Activated CD4-positive, alpha-beta T cell treated with anti-CD3 and anti-CD28 coated beads, Interleukin-2, amount 10 ng/mL, durations not matched to agents 24 days and 14 days (primary cell): Measurements from ENCODE around the gene KRTAP10-3. TPM values are rescaled to one million over a fixed set of nuclear protein-coding genes. Genes with fewer than 3 reads are reported as not detected.
"Not testable (repeated sequence)": the region's sequence is repeated elsewhere in the genome, so short reads cannot be mapped to it uniquely, and the experiment has no call there.

Experiments used
- DNase-seq: peaks from one replicate; pipeline ENCODE4 v3.0.0; 2022
- H3K27ac Mint-ChIP-seq: one replicate; pipeline ENCODE4 v1.8.0; 2022; ENCODE audit warnings: mild to moderate bottlenecking, mixed read lengths
- H3K27me3 Mint-ChIP-seq: one replicate; pipeline ENCODE4 v1.8.0; 2022; ENCODE audit warnings: mixed read lengths
- H3K36me3 Mint-ChIP-seq: one replicate; pipeline ENCODE4 v1.8.0; 2022; ENCODE audit warnings: low read depth, mild to moderate bottlenecking, mixed read lengths
- H3K4me1 Mint-ChIP-seq: one replicate; pipeline ENCODE4 v1.8.0; 2021; ENCODE audit warnings: mixed read lengths
- H3K4me3 Mint-ChIP-seq: one replicate; pipeline ENCODE4 v1.8.0; 2022; ENCODE audit warnings: mild to moderate bottlenecking, moderate library complexity, mixed read lengths
- H3K9me3 Mint-ChIP-seq: one replicate; pipeline ENCODE4 v1.8.0; 2021; ENCODE audit warnings: mixed read lengths
- intact Hi-C: fragments of 100-400 bp; cut with micrococcal nuclease; formaldehyde crosslinking; loops from one replicate; pipeline ENCODE4 v1.15.1; 2023
- total RNA-seq: library from RNA; stranded (reverse); gene quantifications from 2 replicates; pipeline ENCODE4 v1.2.3, GENCODE V29; 2022

Gene KRTAP10-3
- total RNA-seq, 1 donor from 2014 or later: not detected

DNA sequence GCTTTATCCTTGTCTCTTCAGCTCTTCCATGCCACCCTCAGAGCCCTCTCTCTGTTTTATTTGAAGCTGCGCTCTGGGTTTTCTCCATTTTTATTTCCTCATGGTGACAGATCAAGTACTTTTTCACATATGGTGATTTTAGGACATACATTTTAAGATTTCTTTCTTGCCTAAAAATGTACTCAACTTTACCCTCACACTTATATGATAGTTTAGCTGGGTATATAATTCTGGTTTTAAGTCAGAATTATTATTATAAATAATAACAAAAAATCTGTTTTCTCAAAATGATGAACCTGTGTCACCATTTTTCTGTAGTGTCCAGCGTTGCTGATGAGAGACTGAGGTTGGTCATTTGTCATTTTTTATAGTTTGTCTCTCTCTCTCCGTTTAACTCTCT is 22.6 kb upstream of the KRTAP10-3 start:
- Mint-ChIP-seq H3K36me3 (peaks cover 10% of the 10 kb centered on the region), H3K9me3 (peaks cover 16% of the 10 kb centered on the region), H3K4me3 (no peak overlapping the region), H3K27me3 (peaks cover 10% of the 10 kb centered on the region), H3K4me1 (peaks cover 5% of the 10 kb centered on the region), H3K27ac (no peak overlapping the region)
- no peak for DNase-seq
- intact Hi-C loops: no loop called here

DNA sequence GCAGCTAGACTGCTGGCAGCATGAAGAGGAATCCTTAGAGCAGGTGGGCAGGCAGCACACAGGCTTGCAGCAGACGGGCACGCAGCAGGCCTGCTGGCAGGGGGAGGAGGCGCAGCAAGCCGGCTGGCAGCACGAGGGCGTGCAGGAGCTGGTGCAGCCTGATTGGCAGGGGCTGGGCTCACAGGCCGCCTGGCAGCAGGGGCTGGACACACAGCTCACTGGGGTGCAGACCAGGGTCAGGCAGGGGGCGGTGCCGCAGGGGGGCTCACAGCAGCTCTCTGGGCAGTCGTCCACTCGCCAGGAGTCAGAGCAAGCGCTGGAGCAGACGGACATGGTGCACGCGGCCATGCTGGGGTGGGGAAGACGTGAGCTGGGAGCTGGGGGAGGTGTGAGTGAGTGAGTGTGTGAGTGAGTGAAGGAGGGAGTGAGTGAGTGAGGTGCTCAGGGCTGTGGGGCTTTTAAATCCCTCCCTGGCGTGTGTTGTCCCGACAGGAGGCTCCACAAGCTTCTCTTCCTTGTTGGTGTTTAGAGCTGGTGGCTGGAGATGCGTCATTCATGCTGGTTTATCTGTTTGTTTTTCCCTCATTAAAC is 21.7 kb upstream of the KRTAP10-3 start, which contains the start of gene KRTAP10-5:
KRTAP10-5 (minus strand) TSS at position 374 of the 591 bp plus-strand sequence; CDS start at position 348, 26 bp downstream.
- intact Hi-C loops, H3K4me3 Mint-ChIP-seq, H3K4me1 Mint-ChIP-seq, DNase-seq, H3K27ac Mint-ChIP-seq, H3K27me3 Mint-ChIP-seq: not testable (repeated sequence)
- peaks cover 10% of the 10 kb centered on the region for H3K36me3 Mint-ChIP-seq
- peaks cover 21% of the 10 kb centered on the region for H3K9me3 Mint-ChIP-seq

DNA sequence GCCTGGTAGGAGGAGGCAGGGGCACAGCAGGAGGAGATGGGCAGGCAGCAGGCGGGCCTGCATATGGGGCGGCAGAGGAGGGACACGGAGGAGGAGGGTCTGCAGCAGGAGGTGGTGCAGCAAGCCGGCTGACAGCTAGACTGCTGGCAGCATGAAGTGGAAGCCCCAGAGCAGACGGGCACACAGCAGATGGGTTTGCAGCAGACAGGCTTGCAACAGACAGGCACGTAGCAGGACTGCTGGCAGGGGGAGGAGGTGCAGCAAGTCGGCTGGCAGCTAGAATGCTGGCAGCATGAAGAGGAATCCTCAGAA is 21.2 kb upstream of the KRTAP10-3 start:
- Mint-ChIP-seq H3K4me1 (peaks cover 5% of the 10 kb centered on the region), H3K36me3 (peaks cover 10% of the 10 kb centered on the region), H3K27me3 (peaks cover 3% of the 10 kb centered on the region), H3K4me3 (no peak overlapping the region), H3K9me3 (peaks cover 21% of the 10 kb centered on the region), H3K27ac (no peak overlapping the region)
- no peak for DNase-seq
- intact Hi-C loops: no loop called here

DNA sequence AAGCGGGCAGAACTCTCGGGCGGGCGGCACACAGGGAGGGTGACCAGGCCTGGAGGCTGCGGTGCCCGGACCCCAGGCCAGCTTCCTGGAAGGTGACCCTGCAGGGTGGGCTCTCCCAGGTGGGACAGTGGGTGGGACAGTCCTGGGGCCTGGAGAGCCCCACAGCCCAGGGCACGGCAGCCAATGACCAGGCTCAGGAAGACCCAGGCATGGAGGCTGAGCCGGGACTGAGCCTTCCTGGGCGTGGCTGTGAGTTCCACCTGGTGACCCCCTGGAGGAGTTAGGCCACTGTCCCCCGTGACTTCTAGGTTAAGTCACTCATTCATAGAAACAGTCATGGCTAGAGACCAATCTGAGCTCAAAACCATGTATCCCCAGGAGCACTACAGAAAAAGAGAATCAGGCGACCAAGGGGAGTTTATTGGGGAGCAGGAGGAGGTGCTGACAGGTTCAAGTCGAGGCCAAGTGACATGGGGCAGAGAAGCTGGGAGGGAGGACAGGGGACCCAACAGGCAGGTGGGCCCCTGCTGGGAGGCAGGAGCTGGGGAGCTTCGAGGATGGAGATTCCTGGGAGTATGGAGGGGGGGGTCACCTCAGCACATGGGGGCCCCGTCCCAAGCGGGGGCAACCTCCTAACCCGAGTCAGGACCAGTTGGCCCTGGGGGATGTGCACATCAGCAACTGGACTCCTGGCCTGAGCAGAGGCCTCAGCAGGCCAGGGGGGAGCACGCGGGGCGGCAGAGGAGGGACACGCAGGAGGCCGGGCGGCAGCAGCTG is 20.6 kb upstream of the KRTAP10-3 start:
- no peak for DNase-seq
- no peak overlapping the region for H3K27ac Mint-ChIP-seq
- peaks cover 21% of the 10 kb centered on the region for H3K9me3 Mint-ChIP-seq
- no peak overlapping the region for H3K4me3 Mint-ChIP-seq
- H3K4me1 Mint-ChIP-seq: peaks cover 5% of the 10 kb centered on the region
- peaks cover 3% of the 10 kb centered on the region for H3K27me3 Mint-ChIP-seq
- H3K36me3 Mint-ChIP-seq: peaks cover 10% of the 10 kb centered on the region
- intact Hi-C loops: no loop called here

DNA sequence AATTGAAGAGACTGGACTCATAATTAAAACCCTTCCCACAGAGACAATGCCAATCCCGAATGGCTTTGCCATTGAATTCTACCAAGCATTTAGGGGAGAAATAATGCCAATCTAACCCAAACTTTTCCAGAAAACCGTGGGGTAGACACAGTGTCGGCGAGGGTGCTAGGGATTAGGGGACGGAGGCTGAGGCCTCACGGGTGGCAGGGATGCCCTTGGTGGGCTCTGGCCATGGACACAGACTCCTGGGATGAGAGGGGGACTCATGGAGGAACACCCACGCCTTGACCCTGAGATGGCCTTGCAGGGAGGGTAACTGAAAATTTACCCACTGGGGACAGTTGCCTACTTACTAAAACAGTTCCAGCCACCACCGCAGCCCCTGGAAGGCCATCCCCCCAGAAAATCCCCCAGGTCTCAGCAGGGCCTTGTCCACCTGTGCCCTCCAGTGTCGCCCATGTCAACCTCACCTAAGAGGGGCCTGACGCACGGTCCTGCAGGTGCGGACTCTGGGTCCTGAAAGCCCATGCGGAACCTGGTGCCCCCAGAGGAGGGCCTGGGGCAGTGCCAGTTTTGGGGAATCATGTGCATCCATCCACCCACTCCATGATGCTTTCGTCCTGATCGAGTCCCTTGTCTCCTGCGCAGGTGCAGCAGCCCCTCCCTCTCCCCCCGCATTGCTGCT is 19.9 kb upstream of the KRTAP10-3 start:
- intact Hi-C loops: no loop called here
- peaks cover 3% of the 10 kb centered on the region for H3K27me3 Mint-ChIP-seq
- peaks cover 21% of the 10 kb centered on the region for H3K9me3 Mint-ChIP-seq
- peaks cover 3% of the 10 kb centered on the region for H3K4me1 Mint-ChIP-seq
- DNase-seq: no peak
- H3K27ac Mint-ChIP-seq: no peak overlapping the region
- H3K36me3 Mint-ChIP-seq: peaks cover 10% of the 10 kb centered on the region
- no peak overlapping the region for H3K4me3 Mint-ChIP-seq

DNA sequence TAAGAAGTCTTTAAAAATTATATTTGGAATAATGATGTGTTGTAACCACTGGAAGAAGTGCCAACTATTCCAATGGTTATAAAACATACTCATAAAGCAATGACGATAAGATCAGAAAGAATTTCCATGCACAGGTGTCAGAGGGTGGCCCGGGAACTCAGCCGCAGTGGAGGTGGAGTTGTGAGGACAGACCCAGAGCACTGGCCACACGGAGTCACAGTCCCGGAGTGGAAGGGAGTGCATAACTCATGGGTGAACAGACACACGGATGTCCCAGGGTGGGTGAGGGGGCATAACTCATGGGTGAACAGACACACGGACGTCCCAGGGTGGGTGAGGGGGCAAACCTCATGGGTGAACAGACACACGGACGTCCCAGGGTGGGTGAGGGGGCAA is 17.4 kb upstream of the KRTAP10-3 start:
- Mint-ChIP-seq H3K27ac (no peak overlapping the region), H3K4me1 (no peaks in the 10 kb centered on the region), H3K36me3 (peaks cover 7% of the 10 kb centered on the region), H3K9me3 (peaks cover 13% of the 10 kb centered on the region), H3K27me3 (peaks cover 3% of the 10 kb centered on the region), H3K4me3 (no peak overlapping the region)
- DNase-seq: no peak
- intact Hi-C loops: no loop called here

DNA sequence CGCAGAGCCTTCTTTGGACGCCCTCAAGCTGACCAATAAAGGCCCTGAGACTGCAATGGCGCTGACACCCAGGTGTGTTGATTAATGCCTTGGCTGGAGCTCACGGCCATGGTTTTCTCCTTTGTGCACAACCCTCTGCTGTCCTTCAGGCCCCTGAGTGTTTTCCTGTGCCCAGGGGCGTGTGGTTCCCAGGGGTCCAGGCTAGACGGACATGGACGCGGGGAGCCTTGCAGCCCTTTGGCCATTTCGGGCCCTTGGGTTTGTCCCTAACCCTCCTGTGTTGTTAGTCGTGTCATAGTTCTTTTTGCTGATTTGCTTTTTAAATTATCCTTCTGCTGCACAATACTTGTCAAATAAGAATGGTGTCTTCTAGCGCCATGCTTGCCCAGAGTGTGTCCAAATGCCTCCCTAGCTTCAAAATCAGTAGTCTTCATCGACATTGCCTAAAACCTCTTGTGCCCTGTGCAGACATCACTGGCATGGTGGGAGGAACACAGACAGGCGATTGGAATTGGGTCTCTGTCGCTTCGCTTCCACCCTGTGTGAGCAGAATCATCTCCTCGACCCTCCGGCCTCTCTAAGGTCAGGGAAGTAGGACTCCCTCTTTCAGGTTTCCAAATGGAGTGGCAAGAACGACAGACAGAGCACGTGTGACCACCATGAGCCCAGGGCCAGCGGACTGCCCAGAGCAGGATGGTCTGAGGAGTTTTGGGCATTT is 16.9 kb upstream of the KRTAP10-3 start:
- Mint-ChIP-seq H3K36me3 (peaks cover 7% of the 10 kb centered on the region), H3K4me1 (no peaks in the 10 kb centered on the region), H3K27me3 (peaks cover 3% of the 10 kb centered on the region), H3K27ac (no peak overlapping the region), H3K9me3 (peaks cover 13% of the 10 kb centered on the region), H3K4me3 (no peak overlapping the region)
- intact Hi-C loops: no loop called here
- no peak for DNase-seq

DNA sequence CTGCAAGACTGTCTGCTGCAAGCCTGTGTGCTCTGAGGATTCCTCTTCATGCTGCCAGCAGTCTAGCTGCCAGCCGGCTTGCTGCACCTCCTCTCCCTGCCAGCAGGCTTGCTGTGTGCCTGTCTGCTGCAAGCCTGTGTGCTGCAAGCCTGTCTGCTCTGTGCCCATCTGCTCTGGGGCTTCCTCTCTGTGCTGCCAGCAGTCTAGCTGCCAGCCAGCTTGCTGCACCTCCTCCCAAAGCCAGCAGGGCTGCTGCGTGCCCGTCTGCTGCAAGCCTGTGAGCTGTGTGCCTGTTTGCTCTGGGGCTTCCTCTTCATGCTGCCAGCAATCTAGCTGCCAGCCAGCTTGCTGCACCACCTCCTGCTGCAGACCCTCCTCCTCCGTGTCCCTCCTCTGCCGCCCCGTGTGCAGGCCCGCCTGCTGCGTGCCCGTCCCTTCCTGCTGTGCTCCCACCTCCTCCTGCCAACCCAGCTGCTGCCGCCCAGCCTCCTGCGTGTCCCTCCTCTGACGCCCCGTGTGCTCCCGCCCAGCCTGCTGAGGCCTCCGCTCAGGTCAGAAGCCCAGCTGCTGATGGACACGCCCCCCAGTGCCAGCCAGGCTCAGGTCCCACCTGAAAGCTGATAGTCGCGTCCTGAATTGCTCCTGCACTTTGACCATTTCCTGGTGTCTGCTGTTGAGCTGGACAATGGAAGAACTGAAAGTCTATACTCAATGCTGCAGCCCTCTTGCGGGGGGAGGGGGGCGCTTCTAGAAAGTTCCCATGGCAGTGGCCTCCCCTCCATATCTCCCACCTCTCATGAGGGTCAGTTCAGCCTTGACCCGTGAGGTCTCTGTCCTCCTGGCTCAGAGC is 16.1 kb upstream of the KRTAP10-3 start:
- H3K27me3 Mint-ChIP-seq: peaks cover 3% of the 10 kb centered on the region
- intact Hi-C loops: no loop called here
- no peak overlapping the region for H3K27ac Mint-ChIP-seq
- H3K4me1 Mint-ChIP-seq: no peaks in the 10 kb centered on the region
- peaks cover 6% of the 10 kb centered on the region for H3K36me3 Mint-ChIP-seq
- no peak for DNase-seq
- peaks cover 13% of the 10 kb centered on the region for H3K9me3 Mint-ChIP-seq
- no peak overlapping the region for H3K4me3 Mint-ChIP-seq

DNA sequence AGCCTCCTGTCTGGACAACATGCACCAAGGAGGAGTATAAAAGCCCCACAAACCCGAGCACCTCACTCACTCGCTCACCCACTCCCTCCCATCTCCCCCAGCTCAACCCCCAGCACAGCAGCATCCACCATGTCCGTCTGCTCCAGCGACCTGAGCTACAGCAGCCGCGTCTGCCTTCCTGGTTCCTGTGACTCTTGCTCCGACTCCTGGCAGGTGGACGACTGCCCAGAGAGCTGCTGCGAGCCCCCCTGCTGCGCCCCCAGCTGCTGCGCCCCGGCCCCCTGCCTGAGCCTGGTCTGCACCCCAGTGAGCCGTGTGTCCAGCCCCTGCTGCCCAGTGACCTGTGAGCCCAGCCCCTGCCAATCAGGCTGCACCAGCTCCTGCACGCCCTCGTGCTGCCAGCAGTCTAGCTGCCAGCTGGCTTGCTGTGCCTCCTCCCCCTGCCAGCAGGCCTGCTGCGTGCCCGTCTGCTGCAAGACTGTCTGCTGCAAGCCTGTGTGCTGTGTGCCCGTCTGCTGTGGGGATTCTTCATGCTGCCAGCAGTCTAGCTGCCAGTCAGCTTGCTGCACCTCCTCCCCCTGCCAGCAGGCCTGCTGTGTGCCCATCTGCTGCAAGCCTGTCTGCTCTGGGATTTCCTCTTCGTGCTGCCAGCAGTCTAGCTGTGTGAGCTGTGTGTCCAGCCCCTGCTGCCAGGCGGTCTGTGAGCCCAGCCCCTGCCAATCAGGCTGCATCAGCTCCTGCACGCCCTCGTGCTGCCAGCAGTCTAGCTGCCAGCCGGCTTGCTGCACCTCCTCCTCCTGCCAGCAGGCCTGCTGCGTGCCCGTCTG is 15.2 kb upstream of the KRTAP10-3 start, which contains the start of gene KRTAP10-4:
KRTAP10-4 (plus strand) TSS at position 100 of the 827 bp plus-strand sequence; CDS start at position 130, 30 bp downstream.
- H3K4me1 Mint-ChIP-seq, intact Hi-C loops, H3K4me3 Mint-ChIP-seq, H3K27ac Mint-ChIP-seq, H3K36me3 Mint-ChIP-seq, H3K27me3 Mint-ChIP-seq, DNase-seq: not testable (repeated sequence)
- peaks cover 13% of the 10 kb centered on the region for H3K9me3 Mint-ChIP-seq

DNA sequence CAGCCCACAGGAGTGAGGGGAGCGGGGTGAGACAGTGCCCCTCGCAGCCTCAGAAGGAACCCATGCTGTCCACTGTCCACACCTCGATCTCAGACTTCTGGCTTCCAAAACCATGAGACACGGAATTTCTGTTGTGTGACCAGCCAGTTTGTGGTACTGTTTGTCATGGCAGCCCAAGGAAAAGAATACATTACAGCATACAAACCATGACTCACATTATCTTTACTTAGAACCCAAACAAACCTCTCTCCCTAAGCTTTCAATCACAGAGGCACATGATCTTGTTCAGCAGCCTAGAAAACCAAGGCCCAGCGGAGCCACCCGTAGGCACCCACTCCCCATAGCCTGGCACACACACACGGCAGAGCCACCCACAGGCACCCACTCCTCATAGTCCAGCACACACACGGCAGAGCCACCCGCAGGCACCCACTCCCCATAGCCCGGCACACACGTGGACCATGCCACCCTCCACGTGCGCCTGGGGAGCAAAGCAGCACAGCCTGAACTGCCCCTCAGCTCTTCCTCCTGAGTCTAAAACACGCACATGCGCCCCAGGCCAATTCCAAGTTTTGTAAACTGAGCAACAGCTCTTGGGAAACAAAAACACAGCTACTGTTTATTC is 14.5 kb upstream of the KRTAP10-3 start:
- H3K4me1 Mint-ChIP-seq: no peaks in the 10 kb centered on the region
- intact Hi-C loops: no loop called here
- peaks cover 3% of the 10 kb centered on the region for H3K27me3 Mint-ChIP-seq
- no peak overlapping the region for H3K4me3 Mint-ChIP-seq
- peaks cover 13% of the 10 kb centered on the region for H3K9me3 Mint-ChIP-seq
- H3K36me3 Mint-ChIP-seq: peaks cover 4% of the 10 kb centered on the region
- no peak for DNase-seq
- no peak overlapping the region for H3K27ac Mint-ChIP-seq

DNA sequence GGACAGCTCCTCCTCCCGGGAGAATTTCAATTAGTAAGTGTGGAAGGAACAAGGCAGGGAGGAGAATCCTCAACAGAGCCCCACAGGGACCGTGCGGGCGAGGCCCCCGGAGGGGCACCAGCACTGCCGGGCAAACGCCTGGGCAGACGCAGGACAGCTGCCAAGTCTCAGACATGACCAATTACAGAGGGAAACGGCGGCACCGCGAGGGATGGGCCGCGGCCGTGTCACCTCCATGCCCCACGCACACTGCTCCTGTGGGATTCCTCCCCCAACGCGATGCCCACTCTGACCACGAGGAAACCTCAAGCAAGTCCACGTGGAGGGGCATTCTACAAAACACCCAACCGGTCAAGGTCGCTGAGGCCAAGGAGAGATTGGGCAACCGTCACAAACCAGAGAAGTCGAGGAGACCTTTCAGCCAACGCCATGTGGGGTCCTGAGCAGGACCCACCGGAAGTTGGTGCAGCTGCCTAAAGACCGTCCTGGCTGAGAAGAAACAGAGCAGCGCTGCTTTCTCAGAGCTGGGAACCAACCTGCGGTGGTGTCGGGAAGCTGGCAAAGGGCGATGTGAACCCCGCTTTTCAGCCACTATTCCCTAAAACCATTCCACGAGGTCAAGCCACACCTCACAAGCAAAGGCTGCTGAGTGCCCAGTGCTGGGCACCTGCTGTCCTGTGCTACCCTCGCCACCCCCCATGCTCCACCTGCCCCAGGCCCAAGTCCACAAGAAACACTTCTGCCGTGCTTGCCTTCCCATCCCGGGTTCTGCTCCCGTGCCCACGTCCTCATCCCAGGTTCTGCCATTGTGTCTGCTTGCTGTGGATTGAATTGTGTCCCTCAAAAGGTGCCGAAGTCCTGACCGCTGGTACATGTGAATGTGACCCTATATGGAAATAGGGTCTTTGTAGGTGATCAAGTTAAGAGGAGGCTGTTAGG is 13.5 kb upstream of the KRTAP10-3 start:
- H3K36me3 Mint-ChIP-seq: no peaks in the 10 kb centered on the region
- intact Hi-C loops: no loop called here
- H3K9me3 Mint-ChIP-seq: peaks cover 5% of the 10 kb centered on the region
- H3K4me3 Mint-ChIP-seq: no peak overlapping the region
- DNase-seq: no peak
- H3K27ac Mint-ChIP-seq: no peak overlapping the region
- peaks cover 3% of the 10 kb centered on the region for H3K27me3 Mint-ChIP-seq
- H3K4me1 Mint-ChIP-seq: no peaks in the 10 kb centered on the region
